Brain microvascular endothelial cell (primary cell): ENCODE results near the gene STPG4.

Source experiments
- DNase-seq: peaks from one replicate; pipeline ENCODE4 v3.0.0-alpha.2; 2020
- H3K27ac ChIP-seq: fragments of 250-450 bp; sonication (Bioruptor Pico); 2 replicates; pipeline ENCODE4 v1.5.1; 2020; ENCODE audit warnings: mild to moderate bottlenecking, moderate library complexity
- H3K27me3 ChIP-seq: fragments of 250-450 bp; sonication (Bioruptor Pico); replicated peaks from 2 replicates; pipeline ENCODE4 v1.5.1; 2020; ENCODE audit warnings: mild to moderate bottlenecking
- H3K36me3 ChIP-seq: fragments of 250-450 bp; sonication (Bioruptor Pico); replicated peaks from 2 replicates; pipeline ENCODE4 v1.5.1; 2020; ENCODE audit warnings: mild to moderate bottlenecking
- H3K4me3 ChIP-seq: 2 replicates; pipeline ENCODE4 v1.5.1; 2011; ENCODE audit warnings: low read depth, mild to moderate bottlenecking, control low read depth, low read length, moderate library complexity
- CTCF ChIP-seq: IDR thresholded peaks from 2 replicates; pipeline ENCODE4 v1.5.1; 2011; ENCODE audit warnings: low read depth, mild to moderate bottlenecking, moderate library complexity, low read length, control low read depth, inconsistent platforms; ENCODE audit errors: missing control alignments
- in situ Hi-C: cut with HindIII; loops from 2 replicates; pipeline ENCODE4 v1.10.0; 2017; ENCODE audit warnings: low sequenced_read_pairs, low pct_ligation_motif_present

STPG4 gene

GRCh38 chr2:47039913-47040562 is 115.1 kb downstream of the STPG4 start:
- TF ChIP-seq CTCF = no peak
- Histone ChIP-seq H3K27ac (no peak overlapping the region), H3K36me3 (no peaks in the 10 kb centered on the region), H3K4me3 (no peak overlapping the region), H3K27me3 (no peaks in the 10 kb centered on the region)
- DNase-seq = no peak
- in situ Hi-C loops = no loop called here

- H3K36me3 ChIP-seq = no peaks in the 10 kb centered on the region
- in situ Hi-C loops = no loop called here
These were observed 115.6 kb downstream of the STPG4 start for GRCh38 chr2:47039489-47039870.

GRCh38 chr2:47038656-47039488 is 116.2 kb downstream of the STPG4 start:
- no peak for TF ChIP-seq CTCF
- DNase-seq = no peak
- Histone ChIP-seq H3K27me3 (no peaks in the 10 kb centered on the region), H3K27ac (no peak overlapping the region), H3K4me3 (no peak overlapping the region), H3K36me3 (no peaks in the 10 kb centered on the region)
- in situ Hi-C loops = no loop called here

More at GRCh38 chr2:47039489-47039870, 115.6 kb downstream of the STPG4 start:
- H3K27ac ChIP-seq = no peak overlapping the region
- DNase-seq = no peak
- TF ChIP-seq CTCF = no peak
- no peak overlapping the region for H3K4me3 ChIP-seq
- H3K27me3 ChIP-seq = no peaks in the 10 kb centered on the region

GRCh38 chr2:47037678-47038077 is 117.4 kb downstream of the STPG4 start:
- H3K36me3 ChIP-seq = no peaks in the 10 kb centered on the region
- no peak for TF ChIP-seq CTCF
- no peak for DNase-seq
- H3K27ac ChIP-seq = no peak overlapping the region
- H3K27me3 ChIP-seq = no peaks in the 10 kb centered on the region
- in situ Hi-C loops = no loop called here
- H3K4me3 ChIP-seq = no peak overlapping the region
